OCI-LY7 (cell line): ENCODE data around the gene IGF1R. TPM values are rescaled to one million over a fixed set of nuclear protein-coding genes. Genes with fewer than 3 reads are reported as not detected.

Experiments used
- BruUV-seq: library from RNA; stranded (reverse); fragments of 400-500 nt; replicated peaks from 2 replicates; lab custom pipeline; 2021; lab: Mats Ljungman, UMichigan
- CTCF ChIA-PET: fragments of 300-600 bp; sonication (Branson Sonifier 250); formaldehyde crosslinking; loops from one replicate; lab custom pipeline; 2022; ENCODE audit warnings: antibody characterized with exemption; ENCODE audit not compliant: unreplicated experiment; lab: Charles Lee
- POLR2A ChIA-PET: fragments of 300-600 bp; sonication (Branson Sonifier 250); formaldehyde crosslinking; loops from one replicate; lab custom pipeline; 2022; ENCODE audit warnings: antibody characterized with exemption; lab: Charles Lee
- DNase-seq: peaks from one replicate; pipeline ENCODE4 v3.0.0-alpha.2; 2015; ENCODE audit warnings: low spot score
- H2AFZ ChIP-seq: fragments of 200-600 bp; sonication (generic), shearing (Covaris generic); 2 replicates; pipeline ENCODE4 v1.6.1; 2014; ENCODE audit warnings: mild to moderate bottlenecking, antibody characterized with exemption, low read length, moderate library complexity
- H3K27ac ChIP-seq: fragments of 200-600 bp; sonication (generic); 2 replicates; pipeline ENCODE4 v1.5.1; 2014; ENCODE audit warnings: mixed run types, low read depth, mild to moderate bottlenecking, moderate library complexity, low read length, inconsistent platforms; ENCODE audit not compliant: poor library complexity, severe bottlenecking
- H3K36me3 ChIP-seq: fragments of 200-600 bp; sonication (generic); 2 replicates; pipeline ENCODE4 v1.6.1; 2014; ENCODE audit warnings: mild to moderate bottlenecking, antibody characterized with exemption, low read length, moderate library complexity, mixed read lengths; ENCODE audit not compliant: insufficient read depth
- H3K4me1 ChIP-seq: fragments of 200-600 bp; sonication (generic); 2 replicates; pipeline ENCODE4 v1.5.1; 2014; ENCODE audit warnings: mild to moderate bottlenecking, low read length; ENCODE audit not compliant: insufficient read depth, poor library complexity, severe bottlenecking
- H3K4me2 ChIP-seq: fragments of 200-600 bp; sonication (generic); 2 replicates; pipeline ENCODE4 v1.6.1; 2014; ENCODE audit warnings: mild to moderate bottlenecking, low read length
- H3K4me3 ChIP-seq: fragments of 200-600 bp; sonication (generic); 2 replicates; pipeline ENCODE4 v1.5.1; 2014; ENCODE audit warnings: mild to moderate bottlenecking, low read depth, low read length; ENCODE audit not compliant: poor library complexity, severe bottlenecking
- H3K79me2 ChIP-seq: fragments of 200-600 bp; sonication (generic); 2 replicates; pipeline ENCODE4 v1.6.1; 2016; ENCODE audit warnings: low read depth, mild to moderate bottlenecking, low read length, moderate library complexity, mixed read lengths; ENCODE audit not compliant: insufficient read depth
- H3K9me2 ChIP-seq: fragments of 200-600 bp; sonication (generic); 2 replicates; pipeline ENCODE4 v1.6.1; 2016; ENCODE audit warnings: mild to moderate bottlenecking, low read length, mixed read lengths; ENCODE audit not compliant: insufficient read depth
- H3K9me3 ChIP-seq: fragments of 200-600 bp; sonication (generic); 2 replicates; pipeline ENCODE4 v1.6.1; 2014; ENCODE audit warnings: mild to moderate bottlenecking, mixed run types, low read length, mixed read lengths
- H4K20me1 ChIP-seq: fragments of 200-600 bp; sonication (generic); 2 replicates; pipeline ENCODE4 v1.6.1; 2014; ENCODE audit warnings: mild to moderate bottlenecking, antibody characterized with exemption, low read length, moderate library complexity, mixed read lengths; ENCODE audit not compliant: insufficient read depth
- CTCF ChIP-seq: fragments of 200-600 bp; sonication (generic); conservative IDR thresholded peaks from 2 replicates; pipeline ENCODE4 v1.5.1; 2014; ENCODE audit warnings: mild to moderate bottlenecking, antibody characterized with exemption, low read length, moderate library complexity, mixed read lengths
- EZH2phosphoT487 ChIP-seq: fragments of 200-600 bp; sonication (generic); IDR thresholded peaks from 2 replicates; pipeline ENCODE4 v1.6.1; 2018; ENCODE audit warnings: low read depth, borderline replicate concordance, mild to moderate bottlenecking, mixed run types, antibody characterized with exemption, low read length, moderate library complexity, mixed read lengths
- intact Hi-C: fragments of 100-400 bp; cut with micrococcal nuclease; formaldehyde crosslinking; loops from one replicate; pipeline ENCODE4 v1.10.0; 2022; ENCODE audit not compliant: unreplicated experiment
- total RNA-seq, 2 experiments: library from RNA; depleted of rRNA in 1 of 2; stranded (reverse); fragments of >200 nt in 1 of 2; shearing (Covaris generic) in 1 of 2; gene quantifications; 2 replicates each; pipeline ENCODE4 v1.2.3, GENCODE V29; 2014 to 2022

IGF1R gene
- total RNA-seq, 2 experiments from 2014 or later = 26.5 to 29.1 TPM

- Histone ChIP-seq H3K4me1 (peaks cover 13% of the 10 kb centered on the region), H2AFZ (no peak overlapping the region), H4K20me1 (peaks cover 16% of the 10 kb centered on the region), H3K4me2 (peak overlapping the region; percentile 26; the same call in 1 of the 2 replicates), H3K9me3 (no peaks in the 10 kb centered on the region), H3K27ac (no peak overlapping the region), H3K36me3 (no peaks in the 10 kb centered on the region), H3K4me3 (no peak overlapping the region), H3K79me2 (peaks cover 5% of the 10 kb centered on the region; the same call in 1 of the 2 replicates), H3K9me2 (no peaks in the 10 kb centered on the region)
- POLR2A ChIA-PET = no interaction called here
- intact Hi-C loops = no loop called here
- peak; percentile 31 for DNase-seq
- TF ChIP-seq EZH2phosphoT487 (no peak), CTCF (no peak)
- BruUV-seq = no TSS peak
- CTCF ChIA-PET = no interaction called here
Observed at GRCh38 chr15:98713585-98714001, 65.3 kb downstream of the IGF1R start.

- no peaks in the 10 kb centered on the region for H3K9me3 ChIP-seq
- no peaks in the 10 kb centered on the region for H3K9me2 ChIP-seq
- no TSS peak for BruUV-seq
- H2AFZ ChIP-seq = no peak overlapping the region
- no peak overlapping the region for H3K4me3 ChIP-seq
- no peak overlapping the region for H3K27ac ChIP-seq
- no peaks in the 10 kb centered on the region for H3K36me3 ChIP-seq
- H3K4me2 ChIP-seq = no peak overlapping the region
- H3K4me1 ChIP-seq = peaks cover 16% of the 10 kb centered on the region
- DNase-seq = no peak
- TF ChIP-seq CTCF (no peak), EZH2phosphoT487 (no peak)
- H4K20me1 ChIP-seq = peaks cover 16% of the 10 kb centered on the region
- peaks cover 5% of the 10 kb centered on the region; the same call in 1 of the 2 replicates for H3K79me2 ChIP-seq
- POLR2A ChIA-PET = interaction anchor here (0.7 to 1.3 kb wide), 4 partner anchors 8 to 514 kb away, joined by 3 to 4 read pairs (median 4); no protein-coding TSS in a partner anchor
- CTCF ChIA-PET = no interaction called here
- intact Hi-C loops = no loop called here
Observed at GRCh38 chr15:98714922-98715321, 66.6 kb downstream of the IGF1R start.

GRCh38 chr15:98715401-98715800 is 67.1 kb downstream of the IGF1R start:
- ChIA-PET CTCF (no interaction called here), POLR2A (interaction anchor here (1.3 kb wide), 2 partner anchors 8 to 13 kb away, joined by 3 to 4 read pairs; no protein-coding TSS in a partner anchor)
- no peak overlapping the region for H3K4me3 ChIP-seq
- H3K36me3 ChIP-seq = no peaks in the 10 kb centered on the region
- TF ChIP-seq EZH2phosphoT487 (no peak), CTCF (no peak)
- no peak overlapping the region for H2AFZ ChIP-seq
- no TSS peak for BruUV-seq
- no peak overlapping the region for H3K27ac ChIP-seq
- H3K79me2 ChIP-seq = peaks cover 5% of the 10 kb centered on the region; the same call in 1 of the 2 replicates
- H3K9me2 ChIP-seq = no peaks in the 10 kb centered on the region
- H3K9me3 ChIP-seq = no peaks in the 10 kb centered on the region
- H4K20me1 ChIP-seq = peaks cover 16% of the 10 kb centered on the region
- H3K4me1 ChIP-seq = peaks cover 16% of the 10 kb centered on the region
- no peak overlapping the region for H3K4me2 ChIP-seq
- intact Hi-C loops = no loop called here
- DNase-seq = no peak
